Measurements from ENCODE around the gene CEACAM1. TPM values are rescaled to one million over a fixed set of nuclear protein-coding genes. Genes with fewer than 3 reads are reported as not detected.
"Not testable (repeated sequence)": the region's sequence is repeated elsewhere in the genome, so short reads cannot be mapped to it uniquely, and the experiment has no call there.

The CEACAM1 gene
- total RNA-seq, 2 donors from 2014 or later = 21.4 to 35.8 TPM

- DNase-seq (ENCODE audit: low spot score) = no peak
- 46% methylated on average over 8 of the region's 8 CpGs for WGBS
- Histone ChIP-seq H3K27ac (no peak overlapping the region), H3K27me3 (replicated peaks; ENCODE audit: insufficient read depth) (no peaks in the 10 kb centered on the region), H3K9me3 (no peaks in the 10 kb centered on the region), H3K4me1 (replicated peaks) (no peaks in the 10 kb centered on the region), H3K4me3 (no peak overlapping the region), H3K36me3 (no peaks in the 10 kb centered on the region)
- TF ChIP-seq POLR2AphosphoS5 (IDR thresholded peaks at IDR 0.05) (no peak), POLR2A (IDR thresholded peaks at IDR 0.05) (no peak), CTCF (IDR thresholded peaks at IDR 0.05) (no peak)
- intact Hi-C loops (cut with DNase I) = no loop called here
These were observed 11.8 kb upstream of the CEACAM1 start for GRCh38 chr19:42540071-42540553.

GRCh38 chr19:42538841-42539709 lies 10.8 kb upstream of the CEACAM1 start:
- H3K4me1 ChIP-seq (replicated peaks) = no peaks in the 10 kb centered on the region
- WGBS = 83% methylated on average over 7 of the region's 7 CpGs
- no peak for DNase-seq (ENCODE audit: low spot score)
- H3K9me3 ChIP-seq = no peaks in the 10 kb centered on the region
- no peaks in the 10 kb centered on the region for H3K27me3 ChIP-seq (replicated peaks; ENCODE audit: insufficient read depth)
- H3K36me3 ChIP-seq = no peaks in the 10 kb centered on the region
- H3K27ac ChIP-seq = no peak overlapping the region
- TF ChIP-seq POLR2AphosphoS5 (IDR thresholded peaks at IDR 0.05) = no peak
- TF ChIP-seq POLR2A (IDR thresholded peaks at IDR 0.05) = no peak
- TF ChIP-seq CTCF (IDR thresholded peaks at IDR 0.05) = no peak
- intact Hi-C loops (cut with DNase I) = no loop called here
- no peak overlapping the region for H3K4me3 ChIP-seq

- H3K4me1 ChIP-seq (replicated peaks); H3K4me3 ChIP-seq; H3K27ac ChIP-seq; DNase-seq (ENCODE audit: low spot score); H3K36me3 ChIP-seq; H3K27me3 ChIP-seq (replicated peaks; ENCODE audit: insufficient read depth); H3K9me3 ChIP-seq; intact Hi-C loops (cut with DNase I): not testable (repeated sequence)
- 65% methylated on average over 2 of the region's 2 CpGs for WGBS
These were observed 7.0 kb upstream of the CEACAM1 start for GRCh38 chr19:42535276-42535675.

GRCh38 chr19:42534391-42534790 lies 6.1 kb upstream of the CEACAM1 start:
- intact Hi-C loops (cut with DNase I) = no loop called here
- no peaks in the 10 kb centered on the region for H3K9me3 ChIP-seq
- no peaks in the 10 kb centered on the region for H3K27me3 ChIP-seq (replicated peaks; ENCODE audit: insufficient read depth)

GRCh38 chr19:42532891-42533290 lies 4.6 kb upstream of the CEACAM1 start:
- 70% methylated on average over 2 of the region's 2 CpGs for WGBS
- H3K9me3 ChIP-seq = no peaks in the 10 kb centered on the region
- TF ChIP-seq POLR2AphosphoS5 (IDR thresholded peaks at IDR 0.05) (no peak), CTCF (IDR thresholded peaks at IDR 0.05) (no peak), POLR2A (IDR thresholded peaks at IDR 0.05) (no peak)
- H3K4me1 ChIP-seq (replicated peaks) = peaks cover 9% of the 10 kb centered on the region
- H3K4me3 ChIP-seq = no peak overlapping the region
- no peak overlapping the region for H3K27ac ChIP-seq
- H3K27me3 ChIP-seq (replicated peaks; ENCODE audit: insufficient read depth) = no peaks in the 10 kb centered on the region
- H3K36me3 ChIP-seq = no peaks in the 10 kb centered on the region
- DNase-seq (ENCODE audit: low spot score) = no peak
- intact Hi-C loops (cut with DNase I) = no loop called here

More at GRCh38 chr19:42534391-42534790, 6.1 kb upstream of the CEACAM1 start:
- no peak overlapping the region for H3K4me3 ChIP-seq
- no peak for TF ChIP-seq POLR2A (IDR thresholded peaks at IDR 0.05)
- TF ChIP-seq POLR2AphosphoS5 (IDR thresholded peaks at IDR 0.05) = no peak
- TF ChIP-seq CTCF (IDR thresholded peaks at IDR 0.05) = no peak
- no peak for DNase-seq (ENCODE audit: low spot score)
- no peaks in the 10 kb centered on the region for H3K36me3 ChIP-seq
- H3K27ac ChIP-seq = no peak overlapping the region
- H3K4me1 ChIP-seq (replicated peaks) = peaks cover under 1% of the 10 kb centered on the region
